Esophagus squamous epithelium (tissue), 5 donors: ENCODE results near the gene IQSEC3. TPM values are rescaled to one million over a fixed set of nuclear protein-coding genes. Genes with fewer than 3 reads are reported as not detected.

Source experiments
- DNase-seq: peaks from one replicate; lab custom pipeline; 2025; lab: John Stamatoyannopoulos, UW
- H3K27ac ChIP-seq, 4 donors: fragments of 200-600 bp; sonication (generic); one replicate each; pipeline ENCODE4 v1.5.1; 2016 to 2019; ENCODE audit warnings: mild to moderate bottlenecking in 1 of 4
- H3K27me3 ChIP-seq, 4 donors: fragments of 200-600 bp; sonication (generic); 1 replicate in 3 of 4; 2 replicates in 1 of 4; pipeline versions ENCODE4 v1.5.1 to v1.6.0; 2017 to 2021; ENCODE audit warnings: antibody characterized with exemption in 1 of 4
- H3K36me3 ChIP-seq, 3 donors: fragments of 200-600 bp; sonication (generic); one replicate each; pipeline ENCODE4 v1.5.1; 2016 to 2019
- H3K4me1 ChIP-seq, 3 donors: fragments of 200-600 bp; sonication (generic); one replicate each; pipeline ENCODE4 v1.5.1; 2017 to 2019
- H3K4me3 ChIP-seq, 4 donors: fragments of 200-600 bp; sonication (generic); 1 replicate in 3 of 4; 2 replicates in 1 of 4; pipeline ENCODE4 v1.5.1; 2016 to 2019; ENCODE audit warnings: mild to moderate bottlenecking in 2 of 4, moderate library complexity in 1 of 4
- H3K9me3 ChIP-seq, 3 donors: fragments of 200-600 bp; sonication (generic); one replicate each; pipeline ENCODE4 v1.5.1; 2016 to 2019
- CTCF ChIP-seq, 6 experiments: fragments of 450-650 bp in 4 of 6; fragments of 200-600 bp in 2 of 6; sonication (generic) in 2 of 6; IDR thresholded peaks; one replicate each; pipeline ENCODE4 v1.5.1; 2016 to 2019; ENCODE audit warnings: antibody characterized with exemption in 6 of 6, mild to moderate bottlenecking in 4 of 6, moderate library complexity in 4 of 6
- POLR2A ChIP-seq, 4 donors: fragments of 450-650 bp; IDR thresholded peaks; one replicate each; pipeline ENCODE4 v1.6.1; 2017; ENCODE audit warnings: antibody characterized with exemption in 4 of 4, mild to moderate bottlenecking in 4 of 4, moderate library complexity in 3 of 4
- WGBS, 2 donors: methylation state at CpG; one replicate each; pipeline ENCODE4 v1.1.5; 2018; 5-methylcytosine and 5-hydroxymethylcytosine counted together
- intact Hi-C: fragments of 100-400 bp; cut with DNase I; formaldehyde crosslinking; loops from one replicate; pipeline ENCODE4 v1.15.0; 2022
- total RNA-seq, 4 donors: library from RNA; depleted of rRNA; stranded (reverse); fragments of >200 nt; gene quantifications; one replicate each; pipeline ENCODE4 v1.1.0, GENCODE V29; 2016
- donor health status: DM: yes; HTN: yes; CAD: no.

IQSEC3 gene
- total RNA-seq, 4 donors from 2014 or later, result 0.04 to 0.95 (median 0.08) TPM; not detected in 1

DNA sequence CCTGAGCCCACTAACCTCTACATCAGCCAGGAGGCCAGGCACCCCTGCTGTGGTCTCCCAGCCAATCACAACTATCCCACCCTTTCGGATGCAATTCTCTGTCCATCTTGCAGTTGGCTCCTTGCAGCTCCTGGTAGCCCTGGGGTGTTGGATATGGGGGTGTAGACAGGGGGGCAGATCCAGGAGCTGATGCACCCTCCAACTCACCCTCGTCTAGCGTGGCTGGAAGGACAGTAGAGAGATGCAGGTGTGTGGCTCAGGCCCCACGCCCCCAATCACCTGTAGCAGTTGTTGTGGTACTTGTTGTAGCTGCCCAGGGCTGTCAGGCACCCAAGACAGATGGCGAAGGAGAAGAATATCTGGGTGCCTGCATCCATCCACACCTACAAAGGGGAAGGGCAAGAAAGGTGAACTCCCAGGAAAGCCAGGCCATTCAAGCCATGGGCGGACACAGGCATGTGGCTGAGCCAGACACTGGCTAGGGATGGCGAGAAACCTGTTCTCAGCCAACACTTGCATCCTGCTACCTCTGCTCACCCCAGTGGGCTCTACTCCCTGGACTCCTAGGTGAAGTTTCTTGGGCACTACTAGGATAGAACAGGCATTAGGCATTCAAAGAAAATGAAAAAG is 160.8 kb downstream of the IQSEC3 start:
- Histone ChIP-seq H3K4me3 (no peak overlapping the region), H3K4me1 (no peaks in the 10 kb centered on the region), H3K36me3 (no peaks in the 10 kb centered on the region), H3K27me3 (peaks cover 0 to 57% (median 0%) of the 10 kb centered on the region in 4 donors), H3K27ac (no peak overlapping the region), H3K9me3 (no peaks in the 10 kb centered on the region)
- no peak for TF ChIP-seq POLR2A (IDR thresholded peaks at IDR 0.05)
- TF ChIP-seq CTCF (IDR thresholded peaks at IDR 0.05), result no peak
- DNase-seq, result no peak
- 80 to 83% methylated on average over 2 to 6 of the region's 7 CpGs for WGBS, 2 donors
- intact Hi-C loops, result no loop called here

Other genes starting within 250 kb of the IQSEC3 start
- under 1 TPM in 1 of 4 donors, not detected in 3; 0.57 TPM for gene SLC6A12, start 147.4 kb downstream of the IQSEC3 start, total RNA-seq
- not detected for gene SLC6A13, start 196.1 kb downstream of the IQSEC3 start, total RNA-seq